ENCODE measurements around the gene FAHD1. TPM values are rescaled to one million over a fixed set of nuclear protein-coding genes. Genes with fewer than 3 reads are reported as not detected.

FAHD1 gene
- total RNA-seq, 3 donors from 2014 or later, result 27.2 to 35.4 (median 29.7) TPM

GRCh38 chr16:1812732-1813163 is 14.3 kb upstream of the FAHD1 start:
- peak; percentile 58 to 73 for DNase-seq (ENCODE audit: low spot score in 2 of 2)
- no peak for TF ChIP-seq POLR2A (IDR thresholded peaks at IDR 0.05)
- TF ChIP-seq CTCF (IDR thresholded peaks at IDR 0.05), result peak in 2 of 3 donors; percentile 33 to 53
- H3K4me1 ChIP-seq, result peaks cover 0 to 7% of the 10 kb centered on the region in 2 donors
- H3K27ac ChIP-seq, result no peak overlapping the region
- H3K9me3 ChIP-seq, result no peaks in the 10 kb centered on the region
- peaks cover 11% of the 10 kb centered on the region for H3K36me3 ChIP-seq
- H3K4me3 ChIP-seq, result no peak overlapping the region
- intact Hi-C loops (cut with DNase I; ENCODE audit: low total_unique reads), result no loop called here
- no peaks in the 10 kb centered on the region for H3K27me3 ChIP-seq

GRCh38 chr16:1815461-1815860 is 11.5 kb upstream of the FAHD1 start:
- peaks cover 0 to 7% of the 10 kb centered on the region in 2 donors for H3K4me1 ChIP-seq
- intact Hi-C loops (cut with DNase I; ENCODE audit: low total_unique reads), result no loop called here
- no peak overlapping the region for H3K27ac ChIP-seq
- TF ChIP-seq CTCF (IDR thresholded peaks at IDR 0.05) (no peak), POLR2A (IDR thresholded peaks at IDR 0.05) (no peak), POLR2AphosphoS5 (IDR thresholded peaks at IDR 0.05) (no peak)
- no peaks in the 10 kb centered on the region for H3K27me3 ChIP-seq
- DNase-seq (ENCODE audit: low spot score in 2 of 2), result no peak
- no peak overlapping the region for H3K4me3 ChIP-seq
- no peaks in the 10 kb centered on the region for H3K9me3 ChIP-seq
- peaks cover 11% of the 10 kb centered on the region for H3K36me3 ChIP-seq

GRCh38 chr16:1816396-1817275 is 10.4 kb upstream of the FAHD1 start:
- H3K27me3 ChIP-seq, result no peaks in the 10 kb centered on the region
- no peak overlapping the region for H3K4me3 ChIP-seq
- no peak for TF ChIP-seq POLR2AphosphoS5 (IDR thresholded peaks at IDR 0.05)
- no peak for TF ChIP-seq POLR2A (IDR thresholded peaks at IDR 0.05)
- no peak for TF ChIP-seq CTCF (IDR thresholded peaks at IDR 0.05)
- peaks cover 15% of the 10 kb centered on the region for H3K36me3 ChIP-seq
- DNase-seq (ENCODE audit: low spot score in 2 of 2), result no peak
- H3K9me3 ChIP-seq, result no peaks in the 10 kb centered on the region
- H3K27ac ChIP-seq, result no peak overlapping the region
- intact Hi-C loops (cut with DNase I; ENCODE audit: low total_unique reads), result no loop called here
- H3K4me1 ChIP-seq, result peaks cover 0 to 7% of the 10 kb centered on the region in 2 donors

- TF ChIP-seq POLR2AphosphoS5 (IDR thresholded peaks at IDR 0.05) (no peak), POLR2A (IDR thresholded peaks at IDR 0.05) (no peak), CTCF (IDR thresholded peaks at IDR 0.05) (no peak)
- Histone ChIP-seq H3K9me3 (no peaks in the 10 kb centered on the region), H3K4me1 (peaks cover 0 to 7% of the 10 kb centered on the region in 2 donors), H3K27ac (no peak overlapping the region), H3K36me3 (peaks cover 15% of the 10 kb centered on the region), H3K4me3 (no peak overlapping the region), H3K27me3 (no peaks in the 10 kb centered on the region)
- intact Hi-C loops (cut with DNase I; ENCODE audit: low total_unique reads), result no loop called here
- no peak for DNase-seq (ENCODE audit: low spot score in 2 of 2)
These were observed 9.8 kb upstream of the FAHD1 start for GRCh38 chr16:1817276-1817589.

- no peak overlapping the region for H3K27ac ChIP-seq
- H3K27me3 ChIP-seq, result no peaks in the 10 kb centered on the region
- H3K9me3 ChIP-seq, result no peaks in the 10 kb centered on the region
- H3K4me3 ChIP-seq, result no peak overlapping the region
- intact Hi-C loops (cut with DNase I; ENCODE audit: low total_unique reads), result no loop called here
- peaks cover 0 to 5% of the 10 kb centered on the region in 2 donors for H3K4me1 ChIP-seq
- TF ChIP-seq POLR2AphosphoS5 (IDR thresholded peaks at IDR 0.05) (no peak), CTCF (IDR thresholded peaks at IDR 0.05) (no peak), POLR2A (IDR thresholded peaks at IDR 0.05) (no peak)
- DNase-seq (ENCODE audit: low spot score in 2 of 2), result no peak
- H3K36me3 ChIP-seq, result peaks cover 15% of the 10 kb centered on the region
These were observed 9.3 kb upstream of the FAHD1 start for GRCh38 chr16:1817716-1818115.

Measured in breast epithelium (tissue), 4 donors.